Measurements from ENCODE around the gene KIF12.

GRCh38 chr9:114146735-114147134, 47.6 kb upstream of the KIF12 start:
- TF ChIP-seq POLR2A (IDR thresholded peaks at IDR 0.05; ENCODE audit: low read length): no peak
- no peak for TF ChIP-seq GATA1 (IDR thresholded peaks at IDR 0.05; ENCODE audit: low read depth, low read length)

Data from erythroblast (primary cell).